Measurements from ENCODE around the gene TRPM1. TPM values are rescaled to one million over a fixed set of nuclear protein-coding genes. Genes with fewer than 3 reads are reported as not detected.

TRPM1 gene
- total RNA-seq, 2 experiments from 2014 or later = not detected

DNA sequence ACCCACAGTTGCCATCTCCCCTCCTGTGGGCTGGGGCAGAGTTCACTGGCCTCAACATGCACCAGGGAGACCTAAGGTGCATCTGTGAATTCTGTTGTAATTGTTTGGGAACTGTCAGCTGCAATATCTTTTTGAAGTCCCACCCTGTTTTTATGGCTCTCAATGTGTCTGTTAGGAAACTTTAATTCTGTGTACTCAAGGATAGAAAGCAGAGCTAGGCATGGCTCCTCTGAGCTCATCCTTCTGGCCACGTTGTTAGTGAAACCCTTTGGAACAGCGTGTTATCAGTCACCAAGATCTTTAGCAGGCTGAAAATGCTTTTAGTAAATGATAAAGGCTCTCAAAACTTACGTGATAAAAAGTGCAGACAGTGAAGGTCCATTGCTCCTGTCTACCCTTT, 76.5 kb downstream of the TRPM1 start:
- Histone ChIP-seq H4K20me1 (ENCODE audit: insufficient read depth, low read length) (no peaks in the 10 kb centered on the region), H3K4me2 (ENCODE audit: low read length) (no peak overlapping the region), H3K79me2 (ENCODE audit: insufficient read depth, low read depth, low read length) (no peaks in the 10 kb centered on the region), H2AFZ (ENCODE audit: low read length) (no peak overlapping the region), H3K27ac (ENCODE audit: low read depth, low read length, poor library complexity, severe bottlenecking) (no peak overlapping the region), H3K36me3 (ENCODE audit: insufficient read depth, low read length) (no peaks in the 10 kb centered on the region), H3K4me3 (ENCODE audit: low read depth, low read length, poor library complexity, severe bottlenecking) (no peak overlapping the region), H3K9me2 (ENCODE audit: insufficient read depth, low read length) (no peaks in the 10 kb centered on the region), H3K4me1 (ENCODE audit: insufficient read depth, low read length, poor library complexity, severe bottlenecking) (no peaks in the 10 kb centered on the region), H3K9me3 (ENCODE audit: low read length) (no peaks in the 10 kb centered on the region)
- ChIA-PET POLR2A (interaction anchor here (3.9 kb wide), 1 partner anchor 11 kb away, joined by 19 read pairs; no protein-coding TSS in a partner anchor), CTCF (ENCODE audit: unreplicated experiment) (no interaction called here)
- no peak for DNase-seq (ENCODE audit: low spot score)
- no peak for TF ChIP-seq EZH2phosphoT487 (IDR thresholded peaks at IDR 0.05; ENCODE audit: borderline replicate concordance, low read depth, low read length)
- TF ChIP-seq, protein P1, sequence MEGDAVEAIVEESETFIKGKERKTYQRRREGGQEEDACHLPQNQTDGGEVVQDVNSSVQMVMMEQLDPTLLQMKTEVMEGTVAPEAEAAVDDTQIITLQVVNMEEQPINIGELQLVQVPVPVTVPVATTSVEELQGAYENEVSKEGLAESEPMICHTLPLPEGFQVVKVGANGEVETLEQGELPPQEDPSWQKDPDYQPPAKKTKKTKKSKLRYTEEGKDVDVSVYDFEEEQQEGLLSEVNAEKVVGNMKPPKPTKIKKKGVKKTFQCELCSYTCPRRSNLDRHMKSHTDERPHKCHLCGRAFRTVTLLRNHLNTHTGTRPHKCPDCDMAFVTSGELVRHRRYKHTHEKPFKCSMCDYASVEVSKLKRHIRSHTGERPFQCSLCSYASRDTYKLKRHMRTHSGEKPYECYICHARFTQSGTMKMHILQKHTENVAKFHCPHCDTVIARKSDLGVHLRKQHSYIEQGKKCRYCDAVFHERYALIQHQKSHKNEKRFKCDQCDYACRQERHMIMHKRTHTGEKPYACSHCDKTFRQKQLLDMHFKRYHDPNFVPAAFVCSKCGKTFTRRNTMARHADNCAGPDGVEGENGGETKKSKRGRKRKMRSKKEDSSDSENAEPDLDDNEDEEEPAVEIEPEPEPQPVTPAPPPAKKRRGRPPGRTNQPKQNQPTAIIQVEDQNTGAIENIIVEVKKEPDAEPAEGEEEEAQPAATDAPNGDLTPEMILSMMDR (conservative IDR thresholded peaks at IDR 0.05; ENCODE audit: low read length) = no peak
- no TSS peak for BruUV-seq (replicated peaks)
- intact Hi-C loops (cut with micrococcal nuclease; ENCODE audit: unreplicated experiment) = no loop called here

DNA sequence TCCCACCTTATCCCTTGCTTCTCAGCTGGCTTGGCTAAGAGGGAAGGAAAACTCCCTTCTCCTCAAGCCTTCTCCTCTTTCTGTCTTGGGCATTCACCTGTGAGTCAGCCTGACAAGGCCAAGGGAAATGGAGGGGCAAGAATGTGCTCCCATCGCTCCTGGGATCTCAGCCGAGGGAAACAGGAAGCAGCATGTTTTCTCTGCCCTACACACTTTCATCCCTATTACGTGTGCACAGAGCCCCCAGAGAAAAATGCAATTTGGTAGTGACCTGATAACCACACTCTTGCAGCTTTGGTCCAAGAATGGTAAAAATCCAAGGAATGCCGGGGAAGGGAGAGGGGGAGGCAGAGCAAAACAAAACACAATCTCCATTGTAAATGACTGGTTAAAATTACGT, 77.2 kb downstream of the TRPM1 start:
- no peak overlapping the region for H3K4me3 ChIP-seq (ENCODE audit: low read depth, low read length, poor library complexity, severe bottlenecking)
- H3K4me2 ChIP-seq (ENCODE audit: low read length) = no peak overlapping the region
- no peaks in the 10 kb centered on the region for H3K79me2 ChIP-seq (ENCODE audit: insufficient read depth, low read depth, low read length)
- H3K36me3 ChIP-seq (ENCODE audit: insufficient read depth, low read length) = no peaks in the 10 kb centered on the region
- POLR2A ChIA-PET = interaction anchor here (3.9 kb wide), 1 partner anchor 10 kb away, joined by 19 read pairs; no protein-coding TSS in a partner anchor
- CTCF ChIA-PET (ENCODE audit: unreplicated experiment) = no interaction called here
- DNase-seq (ENCODE audit: low spot score) = no peak
- H4K20me1 ChIP-seq (ENCODE audit: insufficient read depth, low read length) = no peaks in the 10 kb centered on the region
- no TSS peak for BruUV-seq (replicated peaks)
- no peaks in the 10 kb centered on the region for H3K4me1 ChIP-seq (ENCODE audit: insufficient read depth, low read length, poor library complexity, severe bottlenecking)
- no peaks in the 10 kb centered on the region for H3K9me3 ChIP-seq (ENCODE audit: low read length)
- H3K27ac ChIP-seq (ENCODE audit: low read depth, low read length, poor library complexity, severe bottlenecking) = no peak overlapping the region
- intact Hi-C loops (cut with micrococcal nuclease; ENCODE audit: unreplicated experiment) = no loop called here
- no peaks in the 10 kb centered on the region for H3K9me2 ChIP-seq (ENCODE audit: insufficient read depth, low read length)
- TF ChIP-seq, protein P1 (conservative IDR thresholded peaks at IDR 0.05; ENCODE audit: low read length) = no peak
- TF ChIP-seq EZH2phosphoT487 (IDR thresholded peaks at IDR 0.05; ENCODE audit: borderline replicate concordance, low read depth, low read length) = no peak
- H2AFZ ChIP-seq (ENCODE audit: low read length) = no peak overlapping the region

GRCh38 chr15:31023841-31024240, 77.7 kb downstream of the TRPM1 start:
- no peaks in the 10 kb centered on the region for H3K79me2 ChIP-seq (ENCODE audit: insufficient read depth, low read depth, low read length)
- no peak overlapping the region for H3K4me3 ChIP-seq (ENCODE audit: low read depth, low read length, poor library complexity, severe bottlenecking)
- intact Hi-C loops (cut with micrococcal nuclease; ENCODE audit: unreplicated experiment) = no loop called here
- no TSS peak for BruUV-seq (replicated peaks)
- H3K9me3 ChIP-seq (ENCODE audit: low read length) = no peaks in the 10 kb centered on the region
- H3K36me3 ChIP-seq (ENCODE audit: insufficient read depth, low read length) = no peaks in the 10 kb centered on the region
- no peak overlapping the region for H2AFZ ChIP-seq (ENCODE audit: low read length)
- H3K9me2 ChIP-seq (ENCODE audit: insufficient read depth, low read length) = no peaks in the 10 kb centered on the region
- H3K27ac ChIP-seq (ENCODE audit: low read depth, low read length, poor library complexity, severe bottlenecking) = no peak overlapping the region
- ChIA-PET POLR2A (interaction anchor here (3.9 kb wide), 1 partner anchor 9 kb away, joined by 19 read pairs; no protein-coding TSS in a partner anchor), CTCF (ENCODE audit: unreplicated experiment) (interaction anchor here (0.5 kb wide), 1 partner anchor 62 kb away, joined by 3 read pairs; no protein-coding TSS in a partner anchor)
- no peaks in the 10 kb centered on the region for H4K20me1 ChIP-seq (ENCODE audit: insufficient read depth, low read length)
- no peak overlapping the region for H3K4me2 ChIP-seq (ENCODE audit: low read length)
- H3K4me1 ChIP-seq (ENCODE audit: insufficient read depth, low read length, poor library complexity, severe bottlenecking) = no peaks in the 10 kb centered on the region
- TF ChIP-seq, protein P1 (conservative IDR thresholded peaks at IDR 0.05; ENCODE audit: low read length) = no peak
- no peak for TF ChIP-seq EZH2phosphoT487 (IDR thresholded peaks at IDR 0.05; ENCODE audit: borderline replicate concordance, low read depth, low read length)
- DNase-seq (ENCODE audit: low spot score) = no peak

All from OCI-LY7 (cell line).